Hematopoietic multipotent progenitor cell treated with erythropoietin and hydrocortisone succinate and interleukin-3 and kit ligand, for 8 days (in vitro differentiated cells): ENCODE results near the gene UBFD1.

ENCODE experiments used
- DNase-seq: peaks from one replicate; pipeline ENCODE4 v3.0.0-alpha.2; 2015

Gene UBFD1

GRCh38 chr16:23615805-23616204, 58.3 kb downstream of the UBFD1 start:
- no peak for DNase-seq
